Eye (tissue), 1 donor: ENCODE measurements around the gene ZMYND15.
A peak's percentile ranks its signal among the peaks of the same experiment; 100 is the strongest.

Source experiments
- DNase-seq: peaks from one replicate; pipeline ENCODE4 v3.0.0-alpha.2; 2015

Gene ZMYND15

DNA sequence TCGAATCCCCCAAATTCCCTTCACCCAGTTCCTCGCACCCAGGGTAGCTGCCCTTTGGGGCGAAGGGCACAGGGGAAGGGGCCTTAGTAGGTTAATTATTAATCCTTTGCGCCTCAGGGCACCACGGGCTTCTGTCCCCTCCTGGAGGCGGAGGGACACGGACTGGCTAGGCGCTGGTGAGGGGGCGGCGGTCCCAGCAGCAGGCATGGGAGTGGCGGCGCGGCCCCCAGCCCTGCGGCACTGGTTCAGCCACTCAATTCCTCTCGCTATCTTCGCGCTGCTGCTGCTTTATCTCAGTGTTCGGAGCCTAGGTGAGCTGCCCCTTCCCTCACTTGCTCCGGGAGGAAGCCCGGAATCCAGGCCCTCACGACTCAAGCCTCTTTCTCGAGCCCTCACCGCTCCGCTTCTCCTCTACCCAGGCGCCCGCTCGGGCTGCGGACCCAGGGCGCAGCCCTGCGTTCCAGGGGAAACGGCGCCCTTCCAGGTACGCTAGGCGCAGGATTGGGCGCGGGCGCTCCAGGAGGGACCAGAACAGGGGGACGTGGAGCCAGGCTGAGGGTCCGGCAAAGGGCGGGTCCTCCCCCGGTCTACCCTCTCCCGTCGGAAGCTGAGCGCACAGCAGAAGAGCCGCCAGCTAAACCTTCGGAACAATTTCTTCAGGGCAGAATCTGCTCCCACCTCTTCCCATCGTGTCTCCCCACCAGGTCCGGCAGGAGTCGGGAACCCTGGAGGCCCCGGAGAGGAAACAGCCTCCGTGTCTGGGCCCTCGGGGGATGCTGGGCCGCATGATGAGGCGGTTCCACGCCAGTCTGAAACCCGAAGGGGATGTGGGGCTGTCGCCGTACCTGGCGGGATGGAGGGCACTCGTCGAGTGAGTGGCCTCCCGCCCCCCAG is 49.4 kb downstream of the ZMYND15 start, which contains the start of gene GLTPD2:
GLTPD2 (plus strand) TSS at position 158 of the 894 bp plus-strand sequence; CDS start at position 206, 48 bp downstream.
- peak; percentile 52 for DNase-seq

DNA sequence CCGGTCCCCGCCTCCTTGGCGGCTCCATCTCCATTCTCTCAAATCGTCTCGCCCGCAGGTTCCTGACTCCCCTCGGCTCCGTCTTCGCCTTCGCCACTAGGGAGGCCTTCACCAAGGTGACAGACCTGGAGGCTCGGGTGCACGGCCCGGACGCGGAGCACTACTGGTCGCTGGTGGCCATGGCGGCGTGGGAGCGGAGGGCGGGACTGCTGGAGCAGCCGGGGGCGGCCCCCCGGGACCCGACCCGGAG is 50.0 kb downstream of the ZMYND15 start:
- no peak for DNase-seq

DNA sequence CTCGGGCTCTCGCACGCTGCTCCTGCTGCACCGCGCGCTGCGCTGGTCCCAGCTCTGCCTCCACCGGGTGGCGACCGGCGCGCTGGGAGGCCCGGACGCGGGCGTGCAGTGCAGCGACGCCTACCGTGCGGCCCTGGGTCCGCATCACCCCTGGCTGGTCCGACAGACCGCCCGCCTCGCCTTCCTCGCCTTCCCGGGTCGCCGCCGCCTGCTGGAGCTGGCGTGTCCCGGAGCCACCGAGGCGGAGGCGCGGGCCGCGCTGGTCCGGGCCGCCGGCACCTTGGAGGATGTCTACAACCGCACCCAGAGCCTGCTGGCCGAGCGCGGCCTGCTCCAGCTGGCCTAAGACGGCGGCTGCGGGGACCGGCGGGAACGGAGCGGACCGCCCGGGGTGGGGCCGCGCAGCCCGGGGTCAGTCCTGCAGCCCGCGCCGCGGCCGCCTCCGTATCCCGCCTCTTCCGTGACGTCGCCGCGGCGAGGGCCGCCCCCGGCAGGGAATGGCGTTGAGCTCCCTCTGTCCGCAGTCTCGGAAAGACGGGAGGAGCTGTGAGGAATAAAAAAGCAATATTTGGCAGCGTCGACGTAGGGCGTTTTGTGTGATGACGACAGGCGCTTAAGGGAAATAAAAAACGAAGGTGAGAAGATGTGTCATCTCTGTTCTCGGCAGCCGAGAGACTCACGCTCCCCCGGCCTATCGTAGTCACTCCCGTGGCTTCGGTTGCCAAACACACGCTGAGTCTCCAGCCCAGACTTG is 50.5 kb downstream of the ZMYND15 start:
- peak; percentile 91 for DNase-seq

DNA sequence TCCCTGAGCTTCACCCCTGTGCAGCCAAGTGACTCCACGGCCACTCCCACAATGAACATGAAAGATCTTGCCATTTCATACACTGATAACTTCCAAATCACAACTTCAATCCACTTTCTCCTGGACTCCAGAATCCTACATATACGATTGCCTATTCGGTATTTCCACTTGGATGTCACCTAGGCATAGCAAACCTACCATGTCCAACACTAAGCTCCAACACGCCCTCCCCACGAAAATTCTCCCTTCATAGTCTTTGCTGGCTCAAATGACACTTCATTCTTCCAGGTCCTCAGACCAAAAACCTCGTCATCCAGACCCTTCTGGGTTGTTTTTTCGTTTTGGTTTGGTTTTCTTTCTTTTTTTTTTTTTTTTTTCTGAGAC is 51.1 kb downstream of the ZMYND15 start:
- peak; percentile 31 for DNase-seq

DNA sequence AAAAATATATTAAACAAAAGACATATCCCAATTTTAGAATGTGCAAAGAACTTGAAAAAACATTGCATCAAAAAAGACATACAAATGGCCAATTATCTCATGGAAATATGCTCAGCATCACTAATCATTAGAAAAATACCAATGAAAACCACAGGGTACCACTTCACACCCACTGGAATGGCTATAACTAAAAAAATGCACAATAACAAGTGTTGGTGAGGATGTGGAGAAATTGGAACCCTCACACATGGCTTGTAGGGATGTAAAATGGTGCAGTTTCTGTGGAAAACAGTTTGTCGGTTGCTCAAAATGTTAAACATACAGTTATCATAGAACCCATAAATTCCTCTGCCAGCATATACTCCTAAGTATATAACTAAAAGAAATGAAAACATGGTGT is 55.5 kb downstream of the ZMYND15 start:
- no peak for DNase-seq
